Measurements from ENCODE around the gene TEX264. TPM values are rescaled to one million over a fixed set of nuclear protein-coding genes. Genes with fewer than 3 reads are reported as not detected.

Gene TEX264, protein sequence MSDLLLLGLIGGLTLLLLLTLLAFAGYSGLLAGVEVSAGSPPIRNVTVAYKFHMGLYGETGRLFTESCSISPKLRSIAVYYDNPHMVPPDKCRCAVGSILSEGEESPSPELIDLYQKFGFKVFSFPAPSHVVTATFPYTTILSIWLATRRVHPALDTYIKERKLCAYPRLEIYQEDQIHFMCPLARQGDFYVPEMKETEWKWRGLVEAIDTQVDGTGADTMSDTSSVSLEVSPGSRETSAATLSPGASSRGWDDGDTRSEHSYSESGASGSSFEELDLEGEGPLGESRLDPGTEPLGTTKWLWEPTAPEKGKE
- total RNA-seq (2022; extraction: Qiagen RNA extraction; ENCODE audit: low read depth): 50.6 to 79.9 TPM (median 73.0 TPM) in 5 replicates

DNA sequence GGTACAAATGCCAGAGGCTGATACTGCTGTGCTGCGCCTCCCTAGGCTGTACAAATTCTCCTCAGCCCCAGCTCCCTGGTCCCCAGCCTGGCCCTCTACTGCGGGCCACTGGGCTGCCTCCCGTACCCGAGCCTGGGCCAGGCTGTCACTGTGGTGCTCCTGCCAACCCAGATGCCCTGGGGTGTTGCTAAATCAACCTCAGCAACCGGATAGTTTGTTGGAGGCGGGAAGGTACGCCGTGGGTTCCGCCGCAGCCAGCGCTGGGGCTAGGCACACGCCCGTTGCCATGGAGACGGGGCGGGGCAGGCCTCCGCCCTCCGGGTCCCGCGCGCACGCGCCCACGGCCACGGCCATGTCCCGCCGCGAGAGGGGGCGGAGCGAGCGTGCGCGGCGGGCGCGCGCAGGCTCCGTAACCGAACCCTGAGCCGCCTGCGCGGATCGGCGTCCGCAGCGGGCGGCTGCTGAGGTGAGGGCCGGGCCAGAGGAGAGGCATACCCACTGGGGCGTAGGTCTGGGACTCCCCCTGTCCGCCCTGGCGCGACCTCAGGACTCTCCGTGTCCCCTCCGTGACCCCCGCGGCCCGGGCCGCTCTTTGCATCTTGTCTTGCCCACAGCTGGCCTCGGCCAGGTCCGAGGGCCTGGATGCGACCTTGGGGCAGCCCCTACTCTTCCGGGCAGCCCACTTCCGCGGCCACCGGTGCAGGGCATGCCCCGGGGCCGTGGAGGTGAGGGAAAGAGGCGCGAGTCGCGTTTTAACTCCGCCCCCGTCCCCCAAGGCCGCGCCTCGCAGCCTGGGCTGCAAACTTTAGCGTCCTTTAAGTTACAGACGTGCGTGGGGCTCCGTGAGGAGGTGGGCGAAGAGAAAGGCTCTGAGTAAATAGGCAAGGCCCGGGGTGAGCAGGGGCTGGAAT, at the start of gene TEX264:
Gene TEX264, plus strand, starts transcription at position 430 of the 911 bp plus-strand sequence. CDS start 3,053 bp downstream, outside the sequence.

DNA sequence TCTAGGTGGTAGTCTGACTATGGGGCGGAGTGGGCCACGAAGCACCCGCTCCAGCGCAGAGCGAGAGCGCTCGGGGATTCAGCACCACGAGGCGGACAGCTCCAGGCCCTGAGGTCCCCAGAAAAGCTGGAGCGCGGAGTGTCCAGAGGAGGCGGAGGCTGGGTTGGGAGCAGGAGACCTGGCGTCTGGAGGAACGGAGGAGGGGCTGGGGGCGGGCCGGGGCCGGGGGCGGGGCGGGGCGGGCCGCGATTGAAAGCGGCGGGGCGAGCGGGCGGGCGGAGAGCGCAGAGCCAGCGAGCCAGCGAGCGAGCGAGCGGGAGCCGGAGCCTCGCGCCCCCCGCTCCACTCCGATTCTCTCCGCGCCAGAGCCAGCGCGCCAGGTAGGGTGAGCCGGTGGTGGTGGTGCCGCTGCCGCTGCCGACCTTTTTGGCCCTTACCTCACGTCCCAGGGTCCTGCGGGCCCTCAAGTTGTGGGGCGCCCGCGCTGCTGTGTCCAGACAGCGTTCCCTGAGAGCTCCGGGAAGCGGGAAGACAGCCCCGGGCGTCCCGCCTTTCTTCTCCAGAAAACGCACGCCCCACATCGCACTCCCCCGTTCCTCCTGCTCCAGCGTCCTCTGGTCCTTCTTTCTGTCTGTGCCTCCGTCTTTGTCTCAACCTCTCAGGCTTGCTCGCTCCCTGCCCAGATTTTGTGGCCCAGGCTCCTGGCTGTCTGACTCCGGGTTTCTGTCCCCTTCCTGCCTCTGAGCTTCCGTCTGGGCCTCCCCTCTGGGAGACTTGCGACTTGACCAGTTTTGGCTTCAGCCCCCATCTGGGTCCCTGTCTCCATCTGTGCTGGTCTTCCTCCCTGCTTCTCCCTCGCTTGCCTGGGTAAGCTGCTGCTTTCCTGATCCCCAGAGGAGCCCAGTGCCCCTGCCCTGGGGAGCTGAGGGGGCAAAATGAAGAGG, 36.0 kb downstream of the TEX264 start, which contains the start of gene GRM2:
Gene GRM2, plus strand, starts transcription at position 281 of the 944 bp plus-strand sequence. CDS start 1,916 bp downstream, outside the sequence.

Other genes starting within 250 kb of the TEX264 start
- 11.9 to 14.9 TPM (median 12.5 TPM) in 5 replicates for gene DCAF1, start 171.2 kb upstream of the TEX264 start, total RNA-seq (2022; extraction: Qiagen RNA extraction; ENCODE audit: low read depth)
- 3.6 to 4.3 TPM (median 3.7 TPM) in 5 replicates for gene RAD54L2, start 132.5 kb upstream of the TEX264 start, total RNA-seq (2022; extraction: Qiagen RNA extraction; ENCODE audit: low read depth)
- gene GRM2, start 35.8 kb downstream of the TEX264 start, total RNA-seq (2022; extraction: Qiagen RNA extraction; ENCODE audit: low read depth): 0.07 to 0.24 TPM (median 0.08 TPM) in 3 of 5 replicates, not detected in the others
- not detected in 5 replicates for gene IQCF6, start 108.0 kb downstream of the TEX264 start, total RNA-seq (2022; extraction: Qiagen RNA extraction; ENCODE audit: low read depth)
- not detected in 5 replicates for gene IQCF2, start 190.4 kb downstream of the TEX264 start, total RNA-seq (2022; extraction: Qiagen RNA extraction; ENCODE audit: low read depth)
- gene IQCF5, start 204.3 kb downstream of the TEX264 start, total RNA-seq (2022; extraction: Qiagen RNA extraction; ENCODE audit: low read depth): not detected in 5 replicates
- not detected in 5 replicates for gene IQCF1, start 232.1 kb downstream of the TEX264 start, total RNA-seq (2022; extraction: Qiagen RNA extraction; ENCODE audit: low read depth)